DOHH2 (cell line): Measurements from ENCODE around the gene PRRT4.

Experiments
- H3F3A ChIP-seq: fragments of 200-600 bp; sonication (generic), shearing (Covaris generic); 2 replicates; pipeline ENCODE4 v1.6.0; 2016; ENCODE audit warnings: antibody characterized with exemption, mild to moderate bottlenecking; ENCODE audit not compliant: control insufficient read depth, insufficient read depth
- H3K27ac ChIP-seq: fragments of 200-600 bp; sonication (generic); 2 replicates; pipeline ENCODE4 v1.5.1; 2014; ENCODE audit warnings: low read depth, mild to moderate bottlenecking, low read length, moderate library complexity
- H3K27me3 ChIP-seq: fragments of 200-600 bp; sonication (generic); 2 replicates; pipeline ENCODE4 v1.6.1; 2014; ENCODE audit warnings: mild to moderate bottlenecking, low read length, mixed read lengths; ENCODE audit not compliant: control insufficient read depth
- H3K36me3 ChIP-seq: fragments of 200-600 bp; sonication (generic); 2 replicates; pipeline ENCODE4 v1.6.1; 2014; ENCODE audit warnings: mild to moderate bottlenecking, low read length, moderate library complexity, mixed read lengths; ENCODE audit not compliant: control insufficient read depth
- H3K4me1 ChIP-seq: fragments of 200-600 bp; sonication (generic); 2 replicates; pipeline ENCODE4 v1.6.1; 2014; ENCODE audit warnings: mild to moderate bottlenecking, low read length, mixed read lengths; ENCODE audit not compliant: control insufficient read depth
- H3K4me2 ChIP-seq: fragments of 200-600 bp; sonication (generic); 2 replicates; pipeline ENCODE4 v1.6.0; 2014; ENCODE audit warnings: mild to moderate bottlenecking, low read length, moderate library complexity
- H3K4me3 ChIP-seq: fragments of 200-600 bp; sonication (generic); 2 replicates; pipeline ENCODE4 v1.5.1; 2014; ENCODE audit warnings: mild to moderate bottlenecking, low read length, mixed read lengths
- H3K79me2 ChIP-seq: fragments of 200-600 bp; sonication (generic); 2 replicates; pipeline ENCODE4 v1.6.1; 2014; ENCODE audit warnings: mild to moderate bottlenecking, low read length, mixed read lengths; ENCODE audit not compliant: control insufficient read depth
- H3K9me2 ChIP-seq: fragments of 200-600 bp; sonication (generic); replicated peaks from 2 replicates; pipeline ENCODE4 v1.6.1; 2014; ENCODE audit warnings: mild to moderate bottlenecking, low read length, mixed read lengths; ENCODE audit not compliant: control insufficient read depth
- H3K9me3 ChIP-seq: fragments of 200-600 bp; sonication (generic); 2 replicates; pipeline ENCODE4 v1.6.1; 2014; ENCODE audit warnings: antibody characterized with exemption, low read length, mixed read lengths; ENCODE audit not compliant: control insufficient read depth, insufficient read depth
- H4K20me1 ChIP-seq: fragments of 200-600 bp; sonication (generic); 2 replicates; pipeline ENCODE4 v1.6.0; 2014; ENCODE audit warnings: low read depth, mild to moderate bottlenecking, antibody characterized with exemption, low read length, moderate library complexity; ENCODE audit not compliant: control insufficient read depth, insufficient read depth
- CTCF ChIP-seq: fragments of 200-600 bp; sonication (generic); IDR thresholded peaks from one replicate; pipeline ENCODE4 v1.5.1; 2014; ENCODE audit warnings: antibody characterized with exemption, mild to moderate bottlenecking, low read depth, low read length; ENCODE audit not compliant: poor library complexity, severe bottlenecking
- EZH2phosphoT487 ChIP-seq: fragments of 200-600 bp; sonication (generic); IDR thresholded peaks from 2 replicates; pipeline ENCODE4 v1.6.1; 2017; ENCODE audit warnings: borderline replicate concordance, mild to moderate bottlenecking, antibody characterized with exemption, low read length, moderate library complexity, mixed read lengths

PRRT4 gene

GRCh38 chr7:128353610-128354009 lies 7.9 kb downstream of the PRRT4 start:
- Histone ChIP-seq H4K20me1 (no peaks in the 10 kb centered on the region), H3K79me2 (no peaks in the 10 kb centered on the region), H3K9me2 (no peaks in the 10 kb centered on the region), H3K27me3 (peaks cover 37% of the 10 kb centered on the region), H3K27ac (no peak overlapping the region), H3K4me3 (no peak overlapping the region), H3K36me3 (no peaks in the 10 kb centered on the region), H3F3A (no peaks in the 10 kb centered on the region), H3K4me1 (no peaks in the 10 kb centered on the region), H3K4me2 (no peak overlapping the region), H3K9me3 (no peaks in the 10 kb centered on the region)
- TF ChIP-seq CTCF (no peak), EZH2phosphoT487 (no peak)

- H3K4me3 ChIP-seq = no peak overlapping the region
- no peaks in the 10 kb centered on the region for H3F3A ChIP-seq
- peaks cover 34% of the 10 kb centered on the region for H3K27me3 ChIP-seq
- no peak overlapping the region for H3K27ac ChIP-seq
- no peaks in the 10 kb centered on the region for H3K9me2 ChIP-seq
- no peaks in the 10 kb centered on the region for H3K4me1 ChIP-seq
- no peaks in the 10 kb centered on the region for H3K79me2 ChIP-seq
- no peaks in the 10 kb centered on the region for H3K9me3 ChIP-seq
- H3K36me3 ChIP-seq = no peaks in the 10 kb centered on the region
- H3K4me2 ChIP-seq = no peak overlapping the region
- TF ChIP-seq CTCF (no peak), EZH2phosphoT487 (no peak)
- no peaks in the 10 kb centered on the region for H4K20me1 ChIP-seq
Measured at GRCh38 chr7:128353189-128353588, 8.3 kb downstream of the PRRT4 start.

GRCh38 chr7:128352636-128353035 lies 8.9 kb downstream of the PRRT4 start:
- no peaks in the 10 kb centered on the region for H4K20me1 ChIP-seq
- no peaks in the 10 kb centered on the region for H3F3A ChIP-seq
- no peak overlapping the region for H3K4me3 ChIP-seq
- peaks cover 33% of the 10 kb centered on the region for H3K27me3 ChIP-seq
- H3K4me2 ChIP-seq = no peak overlapping the region
- no peaks in the 10 kb centered on the region for H3K79me2 ChIP-seq
- H3K9me2 ChIP-seq = no peaks in the 10 kb centered on the region
- no peaks in the 10 kb centered on the region for H3K9me3 ChIP-seq
- H3K36me3 ChIP-seq = no peaks in the 10 kb centered on the region
- H3K4me1 ChIP-seq = no peaks in the 10 kb centered on the region
- TF ChIP-seq CTCF (no peak), EZH2phosphoT487 (no peak)
- H3K27ac ChIP-seq = no peak overlapping the region

GRCh38 chr7:128352153-128352537 lies 9.3 kb downstream of the PRRT4 start:
- Histone ChIP-seq H3K9me2 (no peaks in the 10 kb centered on the region), H3K27me3 (peaks cover 31% of the 10 kb centered on the region), H3K9me3 (no peaks in the 10 kb centered on the region), H3K4me1 (no peaks in the 10 kb centered on the region), H3K27ac (no peak overlapping the region), H3K79me2 (no peaks in the 10 kb centered on the region), H4K20me1 (no peaks in the 10 kb centered on the region), H3F3A (no peaks in the 10 kb centered on the region), H3K4me2 (no peak overlapping the region), H3K36me3 (no peaks in the 10 kb centered on the region), H3K4me3 (no peak overlapping the region)
- TF ChIP-seq EZH2phosphoT487 = no peak
- no peak for TF ChIP-seq CTCF
